ENCODE measurements around the gene STXBP4.

DNA sequence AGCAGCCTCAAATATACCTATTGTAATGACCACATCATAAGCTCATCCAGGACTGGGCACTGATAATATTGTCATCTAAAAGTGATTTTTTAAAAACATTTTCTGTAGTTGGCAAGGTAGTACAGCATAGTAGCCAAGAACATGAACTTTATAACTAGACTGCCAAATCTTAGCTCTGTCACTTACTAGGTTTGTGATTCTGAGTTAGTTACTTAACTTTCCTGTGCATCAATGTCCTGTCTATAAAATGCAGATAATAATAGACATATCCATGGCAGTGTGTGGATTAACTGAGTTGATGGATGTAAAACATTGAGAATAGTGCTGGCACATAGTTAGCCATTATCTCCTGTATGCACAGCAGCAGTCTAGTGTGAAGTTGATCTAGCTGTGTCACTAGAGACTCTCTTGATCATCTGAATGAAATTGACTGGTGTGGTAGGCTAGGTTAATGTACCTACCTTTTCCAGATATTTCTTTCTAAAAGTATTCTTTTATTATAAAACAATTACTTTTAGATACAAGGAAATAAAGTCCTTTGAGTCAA is 101.5 kb downstream of the STXBP4 start:
- TF ChIP-seq CTCF (IDR thresholded peaks at IDR 0.05) (no peak), POLR2AphosphoS5 (IDR thresholded peaks at IDR 0.05) (no peak)
